Measurements from ENCODE around the gene CDC42BPG.
"Not testable (repeated sequence)": the region's sequence is repeated elsewhere in the genome, so short reads cannot be mapped to it uniquely, and the experiment has no call there.

CDC42BPG gene

GRCh38 chr11:64846998-64847666 lies 2.7 kb upstream of the CDC42BPG start:
- peak; percentile 84 for DNase-seq

GRCh38 chr11:64845776-64846129 lies 1.3 kb upstream of the CDC42BPG start:
- not testable (repeated sequence) for DNase-seq

GRCh38 chr11:64845129-64845775 lies 799 bp upstream of the CDC42BPG start:
- DNase-seq, result no peak

- DNase-seq, result no peak
Observed at GRCh38 chr11:64843686-64844329, 645 bp downstream of the CDC42BPG start.

DNA sequence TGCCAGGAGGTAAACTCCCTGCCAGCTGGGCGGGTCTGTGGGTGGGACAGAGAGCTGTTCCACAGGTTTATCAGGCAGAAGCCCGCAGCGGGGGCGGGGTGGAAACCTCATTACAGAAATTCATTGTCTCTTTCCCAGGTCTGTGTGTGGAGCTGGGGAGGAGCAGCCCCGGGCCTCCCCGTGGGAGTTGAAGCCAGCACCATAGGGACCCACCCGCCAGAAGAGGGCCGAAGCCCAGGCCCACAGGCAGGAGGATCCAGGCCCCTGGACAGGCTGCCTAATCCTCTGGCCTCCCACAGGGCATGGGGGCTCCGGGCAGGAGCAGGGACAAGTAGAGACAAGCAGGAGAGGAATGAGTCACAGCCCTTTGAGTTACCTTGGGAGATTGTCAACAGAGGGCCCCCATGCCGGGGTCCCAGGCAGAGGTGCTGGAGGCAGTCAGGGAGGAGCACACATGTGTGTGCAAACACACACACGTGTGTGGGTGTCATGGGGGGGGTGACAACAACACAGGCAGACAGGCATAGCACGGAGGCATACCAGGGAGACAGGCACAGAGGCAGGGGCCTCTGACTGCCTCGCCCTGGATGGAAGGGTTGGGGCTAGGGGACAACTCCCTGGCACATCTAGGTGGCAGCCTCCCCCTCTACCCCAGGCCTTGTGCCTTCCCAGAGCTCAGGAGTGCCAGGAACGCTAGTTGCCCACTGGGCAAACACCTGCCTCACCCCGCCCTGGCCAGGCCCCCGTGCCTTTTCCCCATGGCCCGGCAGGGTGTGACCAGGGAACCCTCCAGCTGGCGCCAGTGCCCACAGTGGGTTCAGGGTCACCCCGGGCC lies 1.4 kb downstream of the CDC42BPG start:
- DNase-seq, result no peak

DNA sequence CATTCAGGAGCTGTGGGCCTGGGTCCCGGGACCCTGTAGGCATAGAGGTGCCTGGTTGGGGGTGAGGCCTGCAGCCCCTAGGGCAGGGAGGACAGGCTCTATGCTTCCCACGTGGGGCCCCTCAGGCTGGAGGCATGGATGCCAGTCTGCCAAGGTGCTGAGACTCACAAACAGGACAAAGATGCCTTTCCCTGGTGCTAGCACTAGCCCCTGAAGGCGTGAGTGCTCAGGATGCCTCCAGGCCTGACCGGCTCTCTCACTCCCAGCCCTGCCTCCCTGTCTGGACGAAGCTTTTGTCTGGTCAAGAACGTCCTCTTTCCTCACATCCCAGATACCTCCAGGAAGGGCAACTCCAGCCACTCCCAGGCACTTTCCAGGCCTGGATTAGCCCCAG lies 2.1 kb downstream of the CDC42BPG start:
- DNase-seq, result no peak

GRCh38 chr11:64841592-64842365 lies 2.7 kb downstream of the CDC42BPG start:
- DNase-seq, result no peak

DNA sequence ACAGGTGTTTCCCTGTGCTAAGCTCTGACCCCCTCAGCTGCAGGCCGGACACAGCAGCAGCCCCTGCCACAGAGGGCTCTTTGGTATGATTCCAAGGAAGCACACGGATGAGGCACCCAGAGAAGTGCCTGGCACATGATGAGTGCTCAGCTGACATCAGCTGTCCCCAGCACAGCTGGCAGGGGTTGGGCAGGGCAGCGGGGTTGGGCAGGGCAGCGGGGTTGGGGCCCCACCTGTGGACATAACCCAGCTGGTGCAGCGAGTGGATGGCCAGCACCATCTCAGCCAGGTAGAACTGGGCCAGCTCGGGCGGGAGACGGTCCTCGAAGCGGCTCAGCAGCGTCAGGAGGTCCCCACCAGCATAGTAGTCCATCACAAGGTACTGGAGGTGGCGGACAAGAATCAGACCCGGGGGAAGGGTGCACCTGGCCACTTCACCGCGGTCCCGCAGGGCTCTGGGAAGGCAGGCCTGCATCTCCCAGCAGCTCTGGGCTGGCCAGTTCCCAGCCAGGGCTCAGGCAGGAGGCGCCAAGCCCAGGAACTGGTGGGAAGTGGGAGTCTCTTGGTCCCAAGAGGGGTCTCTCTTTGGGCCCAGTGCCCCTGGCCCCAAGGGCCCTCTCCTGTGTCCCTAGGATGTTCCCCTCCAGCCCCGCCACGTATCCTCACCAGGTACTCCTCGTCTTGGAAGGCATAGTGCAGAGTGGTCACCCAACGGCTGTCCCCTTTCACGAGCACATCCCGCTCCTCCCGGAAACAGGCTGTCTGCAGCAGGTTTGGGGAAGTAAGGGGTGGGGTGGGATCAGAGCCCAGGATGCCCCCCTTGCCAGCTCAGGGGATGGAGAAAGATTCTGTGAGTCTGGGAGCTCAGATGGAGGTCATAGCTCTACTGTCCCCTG lies 4.3 kb downstream of the CDC42BPG start:
- no peak for DNase-seq

- no peak for DNase-seq
Observed at GRCh38 chr11:64839335-64839734, 5.1 kb downstream of the CDC42BPG start.

- no peak for DNase-seq
Observed at GRCh38 chr11:64838600-64839334, 5.7 kb downstream of the CDC42BPG start.

DNA sequence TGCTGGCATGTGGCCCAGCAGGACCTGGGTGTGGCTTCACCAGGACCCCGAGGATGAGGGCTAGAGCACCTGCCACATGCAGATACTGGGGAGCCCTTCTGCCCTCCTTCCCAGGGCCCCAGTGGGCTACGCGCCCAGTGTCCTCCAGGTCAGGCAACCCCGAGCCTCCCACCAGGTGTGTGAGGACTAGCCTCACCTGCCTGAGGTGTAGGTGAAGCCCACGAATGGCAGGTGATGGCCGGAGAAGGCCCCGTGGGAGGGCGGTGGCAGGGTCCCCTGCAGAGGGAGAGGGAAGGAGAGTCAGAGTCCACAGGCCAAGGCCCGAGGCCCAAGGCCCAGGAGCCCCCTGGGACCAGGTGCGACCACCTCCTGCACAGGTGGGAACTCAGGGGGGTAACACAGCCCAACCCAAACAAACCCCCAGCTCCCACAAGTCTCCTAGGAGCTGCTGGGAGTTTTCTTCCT lies 6.5 kb downstream of the CDC42BPG start:
- no peak for DNase-seq

- no peak for DNase-seq
Observed at GRCh38 chr11:64836448-64837072, 7.9 kb downstream of the CDC42BPG start.

DNA sequence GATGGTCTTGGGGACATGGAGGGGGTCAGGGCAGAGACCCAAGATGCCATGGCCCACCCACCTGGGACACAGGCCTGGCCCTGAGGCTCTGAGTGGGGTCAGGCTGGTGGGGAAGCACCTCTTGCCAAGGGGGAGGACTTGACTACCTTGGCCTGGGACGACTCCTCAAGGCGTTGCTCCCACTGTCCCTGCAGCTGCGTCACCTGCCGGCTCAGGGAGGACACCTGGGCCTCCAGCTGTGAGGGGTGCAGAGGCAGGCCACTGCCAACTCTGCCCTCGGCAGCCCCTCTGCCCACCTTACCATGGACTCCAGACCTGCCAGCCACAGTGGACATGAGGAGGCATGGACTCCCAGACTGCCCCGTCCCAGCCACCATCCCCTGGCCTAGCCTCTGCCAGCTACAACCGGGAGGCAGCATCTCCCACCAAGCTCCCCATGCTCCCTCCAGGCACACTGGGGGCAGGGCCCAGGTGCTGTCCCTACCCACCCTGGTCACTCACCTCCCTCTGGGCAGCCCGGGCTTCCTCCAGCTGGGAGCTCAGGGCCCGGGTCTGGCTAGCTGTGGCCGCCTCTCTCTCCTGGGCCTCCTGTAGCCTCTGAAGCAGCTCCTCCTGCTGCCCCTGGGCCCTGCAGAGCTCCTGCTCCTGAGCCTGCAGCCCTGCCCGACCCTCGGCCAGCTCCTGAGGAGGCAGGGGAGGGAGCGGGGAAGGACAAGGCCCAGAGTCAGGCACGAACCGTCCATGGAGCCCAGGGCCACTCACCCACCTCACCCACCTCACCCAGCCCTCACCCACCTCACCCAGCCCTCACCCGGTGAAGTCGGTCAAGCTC lies 8.6 kb downstream of the CDC42BPG start:
- no peak for DNase-seq

DNA sequence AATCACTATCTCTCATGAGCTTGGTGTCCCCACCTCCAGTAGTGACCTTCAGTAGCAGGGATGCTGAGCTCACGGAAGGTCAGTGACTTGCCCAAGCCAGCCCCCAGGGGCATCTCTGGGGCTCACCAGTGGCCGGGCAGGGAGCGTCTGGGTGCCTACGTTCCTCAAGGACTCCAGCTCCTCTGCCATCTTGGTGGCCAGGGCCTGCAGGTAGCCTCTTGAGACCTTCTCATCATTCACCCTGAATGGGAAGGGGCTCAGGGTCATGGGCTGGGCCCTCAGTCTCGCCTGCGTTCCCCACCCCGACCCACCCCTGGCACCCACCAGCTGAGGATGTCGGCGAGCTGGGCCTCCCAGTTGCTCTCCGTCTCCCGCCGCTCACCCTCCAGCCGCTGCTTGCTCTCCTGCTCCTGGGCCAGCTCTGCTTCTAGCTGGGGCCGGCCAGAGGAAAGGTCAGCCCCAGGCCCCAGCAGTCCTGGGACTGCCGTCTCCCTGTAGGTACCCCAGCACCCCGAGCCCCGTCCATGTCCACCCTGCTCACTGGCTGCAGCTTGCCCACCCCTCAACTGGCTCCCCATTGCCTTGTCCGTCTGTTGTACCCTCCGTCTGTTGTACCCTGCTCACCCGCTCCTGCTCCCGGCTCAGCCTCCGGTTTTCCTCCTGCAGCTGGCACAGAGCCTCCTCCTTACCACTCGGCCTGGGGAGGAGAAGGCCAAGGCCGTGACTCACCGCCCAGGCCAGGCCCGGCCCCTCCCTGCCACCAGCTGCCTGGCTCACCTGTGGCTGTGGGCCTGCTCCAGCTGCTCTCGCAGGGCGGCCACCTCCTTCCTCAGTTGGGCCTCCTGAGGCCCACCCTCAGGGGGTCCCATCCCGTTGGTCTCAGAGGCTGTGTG lies 9.5 kb downstream of the CDC42BPG start:
- DNase-seq, result no peak

GRCh38 chr11:64834031-64834722 lies 10.3 kb downstream of the CDC42BPG start:
- DNase-seq, result no peak

- DNase-seq, result no peak
Observed at GRCh38 chr11:64833509-64833908, 10.9 kb downstream of the CDC42BPG start.

DNA sequence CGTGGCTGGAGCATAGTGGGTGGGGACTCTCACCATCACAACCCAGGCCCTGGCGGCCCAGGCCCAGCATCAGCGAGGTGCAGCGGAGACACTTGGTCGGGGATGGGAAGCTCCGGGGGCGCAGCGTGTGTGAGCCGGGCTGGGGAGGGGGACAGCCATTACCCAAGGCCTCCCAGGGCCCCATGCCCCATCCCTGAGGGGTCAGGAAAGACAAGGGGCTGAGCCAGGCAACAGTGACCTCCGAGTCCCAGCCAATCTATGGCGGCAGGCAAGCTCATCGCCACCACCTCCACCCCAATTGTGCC lies 11.3 kb downstream of the CDC42BPG start:
- DNase-seq, result no peak
